Loucy (cell line): Measurements from ENCODE around the gene LRRK1.

Experiments
- EZH2phosphoT487 ChIP-seq: fragments of 200-600 bp; IDR thresholded peaks from 2 replicates; pipeline ENCODE4 v1.6.1; 2018; ENCODE audit warnings: antibody characterized with exemption, mild to moderate bottlenecking, moderate library complexity, borderline replicate concordance
- TF ChIP-seq, protein P1 (sequence below): fragments of 200-600 bp; sonication (generic); conservative IDR thresholded peaks from 2 replicates; pipeline ENCODE4 v1.5.1; 2014; ENCODE audit warnings: mild to moderate bottlenecking, antibody characterized with exemption, low read length

- TF ChIP-seq, protein P1, sequence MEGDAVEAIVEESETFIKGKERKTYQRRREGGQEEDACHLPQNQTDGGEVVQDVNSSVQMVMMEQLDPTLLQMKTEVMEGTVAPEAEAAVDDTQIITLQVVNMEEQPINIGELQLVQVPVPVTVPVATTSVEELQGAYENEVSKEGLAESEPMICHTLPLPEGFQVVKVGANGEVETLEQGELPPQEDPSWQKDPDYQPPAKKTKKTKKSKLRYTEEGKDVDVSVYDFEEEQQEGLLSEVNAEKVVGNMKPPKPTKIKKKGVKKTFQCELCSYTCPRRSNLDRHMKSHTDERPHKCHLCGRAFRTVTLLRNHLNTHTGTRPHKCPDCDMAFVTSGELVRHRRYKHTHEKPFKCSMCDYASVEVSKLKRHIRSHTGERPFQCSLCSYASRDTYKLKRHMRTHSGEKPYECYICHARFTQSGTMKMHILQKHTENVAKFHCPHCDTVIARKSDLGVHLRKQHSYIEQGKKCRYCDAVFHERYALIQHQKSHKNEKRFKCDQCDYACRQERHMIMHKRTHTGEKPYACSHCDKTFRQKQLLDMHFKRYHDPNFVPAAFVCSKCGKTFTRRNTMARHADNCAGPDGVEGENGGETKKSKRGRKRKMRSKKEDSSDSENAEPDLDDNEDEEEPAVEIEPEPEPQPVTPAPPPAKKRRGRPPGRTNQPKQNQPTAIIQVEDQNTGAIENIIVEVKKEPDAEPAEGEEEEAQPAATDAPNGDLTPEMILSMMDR, result no peak
- no peak for TF ChIP-seq EZH2phosphoT487
Measured at GRCh38 chr15:101065570-101066221, 146.5 kb downstream of the LRRK1 start.
